A673 (cell line): ENCODE results near the gene MYRF. TPM values are rescaled to one million over a fixed set of nuclear protein-coding genes. Genes with fewer than 3 reads are reported as not detected.
A peak's percentile ranks its signal among the peaks of the same experiment; 100 is the strongest.

Experiments used
- BruUV-seq: library from RNA; stranded (reverse); fragments of 400-500 nt; replicated peaks from 2 replicates; lab custom pipeline; 2021; lab: Mats Ljungman, UMichigan
- CTCF ChIA-PET: fragments of 300-600 bp; sonication (Branson Sonifier 250); formaldehyde crosslinking; loops from one replicate; lab custom pipeline; 2022; ENCODE audit warnings: antibody characterized with exemption; lab: Charles Lee
- POLR2A ChIA-PET: fragments of 300-600 bp; sonication (Branson Sonifier 250); formaldehyde crosslinking; loops from one replicate; lab custom pipeline; 2022; ENCODE audit warnings: antibody characterized with exemption; ENCODE audit not compliant: low non-redundant PET; lab: Charles Lee
- DNase-seq: peaks from one replicate; pipeline ENCODE4 v3.0.0-alpha.2; 2015; ENCODE audit warnings: low spot score
- H3K27ac ChIP-seq: fragments of 200-600 bp; sonication (generic); 2 replicates; pipeline ENCODE4 v1.5.1; 2016; ENCODE audit warnings: mixed run types, low read depth, mild to moderate bottlenecking, mixed read lengths, antibody characterized with exemption, low read length; ENCODE audit not compliant: poor library complexity, severe bottlenecking
- H3K27me3 ChIP-seq: fragments of 200-600 bp; sonication (generic); replicated peaks from 2 replicates; pipeline ENCODE4 v1.6.1; 2017; ENCODE audit warnings: mixed run types, low read depth, mild to moderate bottlenecking, mixed read lengths, antibody characterized with exemption, low read length; ENCODE audit not compliant: insufficient read depth, poor library complexity
- H3K36me3 ChIP-seq: fragments of 200-600 bp; sonication (generic); 2 replicates; pipeline ENCODE4 v1.6.1; 2016; ENCODE audit warnings: mixed run types, mild to moderate bottlenecking, mixed read lengths, antibody characterized with exemption, low read length; ENCODE audit not compliant: insufficient read depth, poor library complexity, severe bottlenecking
- H3K4me1 ChIP-seq: fragments of 200-600 bp; sonication (generic); 2 replicates; pipeline ENCODE4 v1.6.1; 2017; ENCODE audit warnings: mixed run types, mild to moderate bottlenecking, mixed read lengths, antibody characterized with exemption, low read length; ENCODE audit not compliant: insufficient read depth, poor library complexity, severe bottlenecking
- H3K4me3 ChIP-seq: fragments of 200-600 bp; sonication (generic); 2 replicates; pipeline ENCODE4 v1.5.1; 2016; ENCODE audit warnings: low read depth, mixed run types, mild to moderate bottlenecking, mixed read lengths, low read length; ENCODE audit not compliant: poor library complexity, severe bottlenecking
- H3K9me3 ChIP-seq: fragments of 200-600 bp; sonication (generic); 2 replicates; pipeline ENCODE4 v1.6.1; 2016; ENCODE audit warnings: mixed run types, low read depth, mild to moderate bottlenecking, mixed read lengths, antibody characterized with exemption, low read length; ENCODE audit not compliant: poor library complexity, severe bottlenecking
- EZH2 ChIP-seq: fragments of 200-600 bp; sonication (generic); IDR thresholded peaks from 2 replicates; pipeline ENCODE4 v1.6.1; 2017; ENCODE audit warnings: borderline replicate concordance, low read depth, mild to moderate bottlenecking, mixed read lengths, antibody characterized with exemption, low read length; ENCODE audit not compliant: poor library complexity, severe bottlenecking
- intact Hi-C: fragments of 100-400 bp; cut with micrococcal nuclease; formaldehyde crosslinking; loops from one replicate; pipeline ENCODE4 v1.10.0; 2022; ENCODE audit not compliant: unreplicated experiment
- total RNA-seq: library from RNA; stranded (reverse); gene quantifications from 2 replicates; pipeline ENCODE4 v1.2.3, GENCODE V29; 2021
- TF ChIP-seq, protein P1 (sequence below): fragments of 300-800, 200-600 bp; sonication (generic); conservative IDR thresholded peaks from 2 replicates; pipeline ENCODE4 v1.5.1; 2017; ENCODE audit warnings: low read depth, mild to moderate bottlenecking, antibody characterized with exemption, low read length, moderate library complexity, mixed read lengths

MYRF gene
- total RNA-seq, 1 experiment from 2014 or later = 11.2 TPM

DNA sequence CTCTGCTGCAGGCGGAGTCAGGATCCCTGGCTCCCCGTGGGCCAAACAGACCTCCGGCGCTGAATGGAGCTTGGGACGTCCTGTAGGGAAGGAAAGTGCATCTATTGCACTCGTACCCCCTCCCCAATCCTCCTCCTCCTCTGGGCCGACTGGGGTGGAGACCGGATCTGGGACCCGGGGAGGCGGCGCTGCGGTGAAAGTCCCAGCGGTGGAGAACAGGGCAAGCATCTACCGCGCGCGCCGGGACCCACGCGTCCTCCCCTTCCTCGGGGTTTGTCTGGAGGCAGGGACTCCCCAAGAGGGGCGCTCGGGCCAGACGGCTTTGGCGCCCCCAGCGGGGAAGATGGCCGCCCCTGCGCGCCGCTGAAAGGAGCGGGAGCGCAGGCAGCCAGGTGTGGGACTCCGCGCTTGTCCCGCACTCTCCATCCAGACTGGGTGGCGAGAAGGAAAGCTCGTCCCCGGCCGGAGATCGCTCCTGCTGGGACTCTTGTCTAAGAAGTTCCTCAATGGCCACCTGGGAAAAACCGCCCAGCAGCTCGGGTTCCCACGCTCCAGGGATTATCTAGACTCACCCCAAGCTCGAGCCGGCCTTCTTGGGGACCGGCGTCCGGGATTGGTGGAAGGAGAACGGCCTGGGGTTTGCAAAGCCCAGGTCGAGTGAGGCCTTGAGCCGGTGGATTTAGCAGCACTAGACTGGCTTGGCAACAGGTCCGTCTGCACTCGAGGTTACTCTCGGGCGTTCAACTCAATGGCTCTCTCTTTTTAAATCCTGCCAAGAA lies 76.4 kb downstream of the MYRF start:
- H3K9me3 ChIP-seq = no peaks in the 10 kb centered on the region
- H3K27me3 ChIP-seq = no peaks in the 10 kb centered on the region
- peak overlapping the region; percentile 96 for H3K4me3 ChIP-seq
- TF ChIP-seq, protein P1, sequence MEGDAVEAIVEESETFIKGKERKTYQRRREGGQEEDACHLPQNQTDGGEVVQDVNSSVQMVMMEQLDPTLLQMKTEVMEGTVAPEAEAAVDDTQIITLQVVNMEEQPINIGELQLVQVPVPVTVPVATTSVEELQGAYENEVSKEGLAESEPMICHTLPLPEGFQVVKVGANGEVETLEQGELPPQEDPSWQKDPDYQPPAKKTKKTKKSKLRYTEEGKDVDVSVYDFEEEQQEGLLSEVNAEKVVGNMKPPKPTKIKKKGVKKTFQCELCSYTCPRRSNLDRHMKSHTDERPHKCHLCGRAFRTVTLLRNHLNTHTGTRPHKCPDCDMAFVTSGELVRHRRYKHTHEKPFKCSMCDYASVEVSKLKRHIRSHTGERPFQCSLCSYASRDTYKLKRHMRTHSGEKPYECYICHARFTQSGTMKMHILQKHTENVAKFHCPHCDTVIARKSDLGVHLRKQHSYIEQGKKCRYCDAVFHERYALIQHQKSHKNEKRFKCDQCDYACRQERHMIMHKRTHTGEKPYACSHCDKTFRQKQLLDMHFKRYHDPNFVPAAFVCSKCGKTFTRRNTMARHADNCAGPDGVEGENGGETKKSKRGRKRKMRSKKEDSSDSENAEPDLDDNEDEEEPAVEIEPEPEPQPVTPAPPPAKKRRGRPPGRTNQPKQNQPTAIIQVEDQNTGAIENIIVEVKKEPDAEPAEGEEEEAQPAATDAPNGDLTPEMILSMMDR = peak; percentile 65
- TF ChIP-seq EZH2 = no peak
- POLR2A ChIA-PET = interaction anchor here (0.5 kb wide), 1 partner anchor 1013 kb away, joined by 3 read pairs; no protein-coding TSS in a partner anchor
- peaks cover 46% of the 10 kb centered on the region for H3K4me1 ChIP-seq
- H3K27ac ChIP-seq = peak overlapping the region; percentile 97
- no TSS peak for BruUV-seq
- intact Hi-C loops = no loop called here
- CTCF ChIA-PET = interaction anchor here (0.8 to 1.0 kb wide), 2 partner anchors 14 to 32 kb away, joined by 3 to 4 read pairs; no protein-coding TSS in a partner anchor
- peaks cover 49% of the 10 kb centered on the region for H3K36me3 ChIP-seq
- peak; percentile 72 for DNase-seq

DNA sequence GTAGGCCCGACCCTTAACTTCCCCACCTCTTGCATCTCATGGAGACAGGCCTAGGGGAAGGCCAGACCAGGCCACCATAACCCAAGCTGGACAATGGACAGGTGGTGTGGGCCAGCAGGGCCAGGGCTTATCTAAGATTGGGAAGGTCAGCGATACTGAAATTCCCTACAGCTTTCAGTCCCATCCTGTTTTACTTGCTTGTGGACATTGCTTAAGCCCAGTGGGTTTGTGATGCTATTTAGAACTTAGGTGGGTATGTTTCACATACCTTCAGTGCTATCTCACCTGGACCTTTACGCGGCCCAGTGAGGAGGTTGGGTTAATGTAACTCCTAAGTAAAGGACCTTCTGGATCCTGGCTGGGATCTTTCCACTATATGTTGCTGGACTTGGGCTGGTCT lies 77.4 kb downstream of the MYRF start:
- TF ChIP-seq EZH2 = no peak
- TF ChIP-seq, protein P1 = no peak
- peaks cover 56% of the 10 kb centered on the region for H3K4me1 ChIP-seq
- no peak for DNase-seq
- H3K27ac ChIP-seq = peak overlapping the region; percentile 97
- ChIA-PET POLR2A (no interaction called here), CTCF (no interaction called here)
- no TSS peak for BruUV-seq
- intact Hi-C loops = no loop called here
- no peaks in the 10 kb centered on the region for H3K9me3 ChIP-seq
- peaks cover 53% of the 10 kb centered on the region for H3K36me3 ChIP-seq
- H3K4me3 ChIP-seq = peak overlapping the region; percentile 96
- no peaks in the 10 kb centered on the region for H3K27me3 ChIP-seq

DNA sequence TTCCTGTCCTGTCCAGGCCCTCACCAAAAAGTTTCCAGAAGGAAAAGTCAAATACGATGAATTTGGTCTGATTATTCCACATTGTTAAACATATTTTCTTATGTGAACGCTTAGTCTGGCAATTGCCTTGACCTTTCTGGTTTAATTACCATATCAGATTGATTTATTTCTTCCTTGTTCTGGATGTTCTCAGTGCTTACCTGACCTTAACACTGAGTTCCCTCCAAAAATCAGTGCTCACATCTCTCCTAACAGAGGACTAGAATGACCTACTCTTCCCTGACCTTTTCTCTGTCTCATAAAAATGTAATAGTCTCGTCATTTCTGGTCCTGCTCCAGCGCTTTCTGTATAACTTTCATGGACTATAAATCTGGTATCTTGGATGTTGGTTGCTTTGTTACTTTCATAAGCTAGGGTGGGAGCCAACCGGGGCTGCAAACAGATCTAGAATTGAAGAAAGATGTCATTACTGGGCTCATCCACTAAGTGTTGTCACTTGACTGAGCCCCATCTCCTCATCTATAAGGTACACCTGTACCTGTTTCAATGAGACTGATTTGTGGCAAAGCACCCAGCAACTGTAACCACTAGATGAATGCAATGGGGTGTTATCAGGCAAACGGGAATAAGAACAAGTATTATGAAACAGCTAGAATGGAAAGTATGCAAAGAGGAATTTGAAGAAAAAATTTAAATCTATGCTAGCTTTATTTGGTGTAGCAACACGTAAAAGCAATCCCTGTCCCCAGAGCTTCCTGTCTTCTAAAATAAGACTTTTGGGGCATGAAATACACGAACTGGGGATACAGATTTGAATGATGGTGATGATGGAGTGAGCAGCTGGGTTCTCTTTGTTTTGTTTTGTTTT lies 78.0 kb downstream of the MYRF start:
- Histone ChIP-seq H3K27me3 (no peaks in the 10 kb centered on the region), H3K4me1 (peaks cover 62% of the 10 kb centered on the region), H3K9me3 (no peaks in the 10 kb centered on the region), H3K36me3 (peaks cover 55% of the 10 kb centered on the region), H3K4me3 (peak overlapping the region; percentile 96), H3K27ac (peak overlapping the region; percentile 97)
- POLR2A ChIA-PET = no interaction called here
- intact Hi-C loops = no loop called here
- no peak for TF ChIP-seq EZH2
- TF ChIP-seq, protein P1 = no peak
- CTCF ChIA-PET = no interaction called here
- BruUV-seq = TSS peak; percentile 25
- no peak for DNase-seq
